ENCODE results near the gene NFIA. TPM values are rescaled to one million over a fixed set of nuclear protein-coding genes. Genes with fewer than 3 reads are reported as not detected.

Gene NFIA
- total RNA-seq, 1 donor from 2014 or later, result 49.4 TPM

DNA sequence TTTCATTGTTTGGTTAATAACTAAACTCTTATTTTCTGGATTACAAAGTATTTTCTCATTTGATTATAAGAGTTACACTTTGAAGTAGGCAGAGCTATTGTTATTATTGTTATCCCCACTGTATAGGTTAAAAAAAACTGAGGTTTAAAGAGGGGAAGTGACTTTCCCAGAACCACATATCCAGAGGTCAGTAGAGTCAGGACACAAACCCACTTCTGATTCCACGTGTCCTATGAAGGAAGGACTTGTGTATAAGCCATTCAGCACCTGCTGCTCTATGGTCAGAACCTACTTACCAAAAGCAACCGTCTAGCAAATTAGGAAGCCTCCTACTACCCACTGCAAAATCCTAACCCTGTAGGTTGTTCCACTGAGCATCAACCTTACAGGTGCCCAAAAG is 351.3 kb downstream of the NFIA start:
- no peaks in the 10 kb centered on the region for H3K27me3 Mint-ChIP-seq
- no peak for DNase-seq (ENCODE audit: extremely low spot score, unreplicated experiment)
- TF ChIP-seq, protein P1, sequence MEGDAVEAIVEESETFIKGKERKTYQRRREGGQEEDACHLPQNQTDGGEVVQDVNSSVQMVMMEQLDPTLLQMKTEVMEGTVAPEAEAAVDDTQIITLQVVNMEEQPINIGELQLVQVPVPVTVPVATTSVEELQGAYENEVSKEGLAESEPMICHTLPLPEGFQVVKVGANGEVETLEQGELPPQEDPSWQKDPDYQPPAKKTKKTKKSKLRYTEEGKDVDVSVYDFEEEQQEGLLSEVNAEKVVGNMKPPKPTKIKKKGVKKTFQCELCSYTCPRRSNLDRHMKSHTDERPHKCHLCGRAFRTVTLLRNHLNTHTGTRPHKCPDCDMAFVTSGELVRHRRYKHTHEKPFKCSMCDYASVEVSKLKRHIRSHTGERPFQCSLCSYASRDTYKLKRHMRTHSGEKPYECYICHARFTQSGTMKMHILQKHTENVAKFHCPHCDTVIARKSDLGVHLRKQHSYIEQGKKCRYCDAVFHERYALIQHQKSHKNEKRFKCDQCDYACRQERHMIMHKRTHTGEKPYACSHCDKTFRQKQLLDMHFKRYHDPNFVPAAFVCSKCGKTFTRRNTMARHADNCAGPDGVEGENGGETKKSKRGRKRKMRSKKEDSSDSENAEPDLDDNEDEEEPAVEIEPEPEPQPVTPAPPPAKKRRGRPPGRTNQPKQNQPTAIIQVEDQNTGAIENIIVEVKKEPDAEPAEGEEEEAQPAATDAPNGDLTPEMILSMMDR (conservative IDR thresholded peaks at IDR 0.05), result no peak
- H3K9me3 Mint-ChIP-seq, result peaks cover 6% of the 10 kb centered on the region
- H3K27ac Mint-ChIP-seq, result no peak overlapping the region
- peaks cover 18% of the 10 kb centered on the region for H3K36me3 Mint-ChIP-seq
- H3K4me1 Mint-ChIP-seq (ENCODE audit: unreplicated experiment), result peaks cover 19% of the 10 kb centered on the region
- H3K4me3 Mint-ChIP-seq, result no peak overlapping the region

DNA sequence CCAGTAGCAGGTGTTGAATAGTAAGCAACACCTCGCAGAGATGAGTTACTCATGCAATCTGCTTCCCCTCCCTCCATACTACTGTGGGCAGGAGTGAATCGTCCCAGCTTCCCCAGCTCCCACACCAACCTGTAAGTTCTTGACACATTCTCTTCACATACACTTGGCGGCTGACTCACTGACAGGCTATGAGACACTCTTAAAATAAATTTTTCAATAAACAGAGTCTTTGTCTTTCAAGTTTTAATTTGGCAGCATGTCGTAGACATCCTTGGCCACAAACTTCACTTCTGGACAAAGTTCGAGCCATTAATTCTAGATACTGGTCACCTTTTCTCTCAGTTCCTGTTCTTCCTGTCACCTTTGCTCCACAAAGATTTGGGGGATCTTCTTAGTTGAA is 351.9 kb downstream of the NFIA start:
- Mint-ChIP-seq H3K27ac (no peak overlapping the region), H3K27me3 (no peaks in the 10 kb centered on the region), H3K36me3 (peaks cover 19% of the 10 kb centered on the region), H3K4me1 (ENCODE audit: unreplicated experiment) (peaks cover 24% of the 10 kb centered on the region), H3K9me3 (peaks cover 6% of the 10 kb centered on the region), H3K4me3 (no peak overlapping the region)
- TF ChIP-seq, protein P1 (conservative IDR thresholded peaks at IDR 0.05), result no peak
- no peak for DNase-seq (ENCODE audit: extremely low spot score, unreplicated experiment)

DNA sequence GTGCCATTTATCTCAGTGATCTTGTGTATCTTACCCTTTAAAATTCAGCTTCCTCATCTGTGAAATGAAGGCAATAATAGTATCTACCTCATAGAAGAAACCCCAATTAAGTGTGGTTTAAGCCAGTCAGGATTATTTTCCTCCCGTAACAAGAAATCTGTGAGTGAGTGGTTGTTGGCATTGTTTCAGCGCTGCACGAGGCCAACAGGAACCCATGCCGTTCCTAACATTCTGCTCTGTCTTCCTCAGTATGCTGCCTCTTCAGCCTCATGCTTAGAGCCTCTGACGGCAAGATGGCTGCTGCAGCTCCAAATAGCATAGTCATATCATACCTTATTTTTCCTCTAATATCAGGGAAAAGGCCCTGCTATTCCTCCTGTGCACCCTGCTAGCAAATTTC is 352.9 kb downstream of the NFIA start:
- H3K4me3 Mint-ChIP-seq, result no peak overlapping the region
- no peaks in the 10 kb centered on the region for H3K27me3 Mint-ChIP-seq
- TF ChIP-seq, protein P1 (conservative IDR thresholded peaks at IDR 0.05), result no peak
- H3K4me1 Mint-ChIP-seq (ENCODE audit: unreplicated experiment), result peaks cover 32% of the 10 kb centered on the region
- peaks cover 6% of the 10 kb centered on the region for H3K9me3 Mint-ChIP-seq
- no peak overlapping the region for H3K27ac Mint-ChIP-seq
- no peak for DNase-seq (ENCODE audit: extremely low spot score, unreplicated experiment)
- peaks cover 21% of the 10 kb centered on the region for H3K36me3 Mint-ChIP-seq

DNA sequence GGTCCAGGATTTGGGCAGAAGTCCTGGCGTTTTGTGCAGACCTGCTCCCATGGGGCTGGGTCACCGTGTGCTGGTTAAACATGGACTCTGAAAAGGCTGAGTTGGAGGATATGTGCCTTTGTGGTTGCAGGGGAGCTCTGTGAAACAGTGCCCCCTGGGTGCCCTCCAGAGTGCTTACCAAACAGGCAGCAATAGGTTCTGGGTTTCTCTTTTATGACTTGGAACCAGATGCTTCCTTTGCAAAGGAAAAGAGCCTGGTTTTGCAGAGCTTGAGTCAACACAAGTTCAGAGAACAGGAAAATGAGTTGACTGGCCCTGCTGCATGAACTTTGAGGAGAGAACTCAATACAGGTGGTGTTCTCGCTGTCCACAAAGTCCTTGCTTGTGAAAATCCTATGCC is 353.7 kb downstream of the NFIA start:
- Mint-ChIP-seq H3K27ac (no peak overlapping the region), H3K27me3 (no peaks in the 10 kb centered on the region), H3K9me3 (peaks cover 6% of the 10 kb centered on the region), H3K4me3 (no peak overlapping the region), H3K36me3 (peaks cover 21% of the 10 kb centered on the region), H3K4me1 (ENCODE audit: unreplicated experiment) (peaks cover 33% of the 10 kb centered on the region)
- TF ChIP-seq, protein P1 (conservative IDR thresholded peaks at IDR 0.05), result no peak
- DNase-seq (ENCODE audit: extremely low spot score, unreplicated experiment), result no peak

DNA sequence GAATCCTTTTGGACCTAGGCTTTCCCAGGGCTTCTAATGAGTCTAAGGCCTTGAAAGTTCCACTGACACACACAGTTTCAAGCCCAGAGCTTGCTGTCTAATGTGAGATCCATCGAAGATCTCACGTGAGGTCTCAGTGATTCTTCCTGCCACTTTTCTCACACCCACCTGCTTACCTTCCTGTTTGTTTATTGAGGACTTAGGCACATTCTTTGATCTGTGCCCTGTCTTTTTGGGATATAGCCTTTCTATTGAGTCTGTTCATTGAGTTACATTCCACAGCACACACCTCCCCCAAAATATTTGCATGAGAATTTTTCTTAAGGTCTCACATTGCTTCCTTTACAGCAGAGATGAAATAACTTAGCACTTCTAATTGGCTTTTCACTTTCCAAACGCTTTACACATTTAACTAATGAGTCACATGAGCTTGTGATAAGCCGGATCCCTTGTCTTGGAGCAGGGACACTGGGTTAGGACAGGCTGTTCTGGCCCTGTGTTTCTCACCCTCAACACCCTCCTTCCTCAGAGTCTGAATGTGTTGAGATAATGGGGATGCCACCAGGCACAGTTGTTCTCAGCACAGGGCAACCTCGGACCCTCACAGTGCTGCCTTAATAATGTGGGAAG is 354.2 kb downstream of the NFIA start:
- H3K27me3 Mint-ChIP-seq, result no peaks in the 10 kb centered on the region
- peaks cover 6% of the 10 kb centered on the region for H3K9me3 Mint-ChIP-seq
- H3K4me3 Mint-ChIP-seq, result no peak overlapping the region
- no peak for DNase-seq (ENCODE audit: extremely low spot score, unreplicated experiment)
- H3K36me3 Mint-ChIP-seq, result peaks cover 21% of the 10 kb centered on the region
- H3K4me1 Mint-ChIP-seq (ENCODE audit: unreplicated experiment), result peaks cover 39% of the 10 kb centered on the region
- TF ChIP-seq, protein P1 (conservative IDR thresholded peaks at IDR 0.05), result no peak
- no peak overlapping the region for H3K27ac Mint-ChIP-seq

Data from type B pancreatic cell (in vitro differentiated cells).